Omental fat pad (tissue), 4 donors: Measurements from ENCODE around the gene ABHD8. TPM values are rescaled to one million over a fixed set of nuclear protein-coding genes. Genes with fewer than 3 reads are reported as not detected.

ENCODE experiments used
- ATAC-seq: fragments of 150-250 bp; one replicate; pipeline ENCODE4 v1.9.1; 2016; ENCODE audit warnings: mild to moderate bottlenecking, moderate library complexity; ENCODE audit not compliant: low FRiP score
- DNase-seq: peaks from one replicate; pipeline ENCODE4 v3.0.0-alpha.2; 2019; ENCODE audit warnings: low spot score
- total RNA-seq, 4 donors: library from RNA; depleted of rRNA; stranded (reverse); fragments of >200 nt; gene quantifications; one replicate each; pipeline ENCODE4 v1.1.0, GENCODE V29; 2016
- TF ChIP-seq, protein P1 (sequence below), 3 donors: fragments of 450-650 bp; IDR thresholded peaks; one replicate each; pipeline ENCODE4 v1.5.1; 2016 to 2017; ENCODE audit warnings: antibody characterized with exemption in 3 of 3, mild to moderate bottlenecking in 3 of 3, moderate library complexity in 2 of 3

ABHD8 gene
- total RNA-seq, 4 donors from 2014 or later, result 6.1 to 13.2 (median 11.1) TPM

DNA sequence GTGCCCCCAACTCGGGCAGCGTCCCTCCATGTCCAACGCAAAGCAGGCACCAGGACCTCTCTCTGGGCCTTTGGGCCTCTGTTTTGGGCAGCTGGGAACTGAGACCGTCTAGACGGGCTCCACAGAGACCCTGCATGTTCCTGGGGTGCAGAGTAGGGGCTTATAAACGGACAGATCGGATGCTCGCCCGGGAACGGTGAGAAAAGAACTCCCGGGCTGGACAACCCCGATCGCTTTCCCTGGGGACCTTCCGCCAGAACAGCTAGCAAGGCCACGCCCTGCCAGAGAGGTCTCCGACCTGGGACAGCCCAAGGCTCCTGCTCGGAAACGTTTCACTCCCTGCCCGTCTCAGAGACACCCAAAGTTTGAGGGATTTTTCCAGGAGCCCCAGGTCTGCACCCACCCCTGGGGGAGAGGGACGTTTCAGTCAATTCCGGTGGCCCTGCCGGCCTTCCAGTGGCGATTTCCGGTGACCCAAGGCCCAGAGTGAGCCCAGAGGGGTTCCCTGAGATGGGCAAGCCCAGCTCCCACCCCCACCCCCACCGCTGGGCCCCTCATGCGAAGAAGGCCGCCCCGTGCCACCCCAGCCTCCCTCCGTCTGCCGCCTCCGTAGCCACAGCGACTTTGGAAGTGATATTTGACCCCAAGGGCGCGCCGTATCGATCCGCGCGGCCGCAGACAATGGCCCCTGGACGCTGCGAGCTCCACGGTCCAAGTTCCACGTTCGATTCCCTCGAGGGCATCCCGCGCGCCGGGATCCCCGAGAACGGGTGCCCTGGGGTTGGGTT, 59.2 kb downstream of the ABHD8 start:
- DNase-seq (no peak), ATAC-seq (peak; percentile 16)
- TF ChIP-seq, protein P1, sequence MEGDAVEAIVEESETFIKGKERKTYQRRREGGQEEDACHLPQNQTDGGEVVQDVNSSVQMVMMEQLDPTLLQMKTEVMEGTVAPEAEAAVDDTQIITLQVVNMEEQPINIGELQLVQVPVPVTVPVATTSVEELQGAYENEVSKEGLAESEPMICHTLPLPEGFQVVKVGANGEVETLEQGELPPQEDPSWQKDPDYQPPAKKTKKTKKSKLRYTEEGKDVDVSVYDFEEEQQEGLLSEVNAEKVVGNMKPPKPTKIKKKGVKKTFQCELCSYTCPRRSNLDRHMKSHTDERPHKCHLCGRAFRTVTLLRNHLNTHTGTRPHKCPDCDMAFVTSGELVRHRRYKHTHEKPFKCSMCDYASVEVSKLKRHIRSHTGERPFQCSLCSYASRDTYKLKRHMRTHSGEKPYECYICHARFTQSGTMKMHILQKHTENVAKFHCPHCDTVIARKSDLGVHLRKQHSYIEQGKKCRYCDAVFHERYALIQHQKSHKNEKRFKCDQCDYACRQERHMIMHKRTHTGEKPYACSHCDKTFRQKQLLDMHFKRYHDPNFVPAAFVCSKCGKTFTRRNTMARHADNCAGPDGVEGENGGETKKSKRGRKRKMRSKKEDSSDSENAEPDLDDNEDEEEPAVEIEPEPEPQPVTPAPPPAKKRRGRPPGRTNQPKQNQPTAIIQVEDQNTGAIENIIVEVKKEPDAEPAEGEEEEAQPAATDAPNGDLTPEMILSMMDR (IDR thresholded peaks at IDR 0.05), result no peak

DNA sequence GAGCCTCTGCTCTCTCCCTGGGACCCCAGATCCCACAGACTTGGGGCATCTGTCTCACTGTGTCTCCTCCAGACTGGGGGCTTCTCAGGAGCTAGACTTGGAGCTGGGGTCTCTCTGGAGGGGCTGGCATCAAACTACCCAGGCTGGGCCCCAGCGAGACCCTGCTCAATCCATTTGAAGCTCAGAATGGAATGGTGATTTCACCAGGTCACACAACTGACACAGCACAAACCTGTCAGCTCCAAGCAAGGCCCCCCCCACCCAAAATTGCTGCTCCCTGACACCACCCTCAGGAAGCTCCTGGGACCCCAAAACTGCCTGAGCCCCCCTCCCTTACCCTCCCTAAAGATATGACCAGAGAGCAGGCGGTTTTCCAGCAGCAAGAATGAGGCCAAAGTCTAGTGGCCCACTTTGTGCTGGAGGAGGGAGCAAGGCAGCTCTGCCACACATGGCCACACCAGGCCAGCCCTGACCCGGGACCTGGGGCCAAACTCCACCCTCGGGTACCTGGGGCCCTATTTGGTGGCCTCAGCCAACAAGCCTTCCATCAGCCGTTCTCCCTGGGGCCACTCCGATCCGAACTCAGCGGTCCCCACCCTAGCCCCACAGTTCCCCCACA, 59.9 kb downstream of the ABHD8 start:
- TF ChIP-seq, protein P1 (IDR thresholded peaks at IDR 0.05), result no peak
- no peak for ATAC-seq
- DNase-seq, result no peak

DNA sequence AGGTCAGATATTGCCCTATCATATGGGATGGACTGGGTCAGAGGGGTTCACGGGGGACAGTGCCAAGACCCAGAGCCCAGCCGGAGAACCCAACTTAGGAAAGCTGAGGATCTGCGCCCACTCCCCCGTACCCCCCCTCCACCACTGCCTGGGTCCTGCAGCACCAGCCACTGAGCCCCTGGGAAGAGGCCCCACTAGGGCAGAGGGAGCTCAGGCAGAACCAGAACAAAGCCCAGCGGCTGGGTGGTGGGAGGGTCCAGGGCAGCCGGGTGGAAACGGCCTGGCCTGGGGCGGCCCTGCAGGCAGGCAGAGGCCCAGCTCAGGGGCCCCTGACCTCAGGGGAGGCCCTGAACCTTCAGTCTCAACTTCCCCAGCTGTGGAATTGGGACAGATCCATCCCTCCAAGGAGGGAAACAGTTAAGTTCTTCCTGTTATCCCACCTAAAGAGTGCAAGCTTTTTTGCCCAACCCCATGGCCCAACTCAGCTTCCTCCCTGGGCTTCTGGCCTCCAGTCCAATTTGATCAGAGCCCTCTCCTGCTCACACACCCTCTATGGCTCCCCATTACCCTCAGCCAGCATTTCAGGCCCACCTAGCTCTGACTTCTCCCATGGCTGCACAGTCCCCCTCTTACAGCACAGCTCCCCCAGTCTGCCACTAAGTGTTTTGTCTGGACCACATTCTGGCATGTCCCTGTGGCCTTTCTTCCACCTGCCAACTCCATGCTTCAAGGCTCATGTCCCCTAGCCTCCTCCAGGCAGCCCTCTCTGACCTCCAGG, 60.6 kb downstream of the ABHD8 start:
- DNase-seq, result no peak
- no peak for ATAC-seq
- TF ChIP-seq, protein P1 (IDR thresholded peaks at IDR 0.05), result no peak

Other genes starting within 250 kb of the ABHD8 start
- gene HAUS8, start 228.0 kb downstream of the ABHD8 start, total RNA-seq, result 1 to 10 TPM; 4.0 to 7.3 (median 6.1) TPM
- 100 to 1,000 TPM in 2 of 4 donors, 10 to 100 TPM in 2; 52.7 to 149 (median 85.7) TPM for gene MYO9B, start 227.6 kb downstream of the ABHD8 start, total RNA-seq
- 10 to 100 TPM; 14.5 to 22.3 (median 20.7) TPM for gene USE1, start 88.1 kb downstream of the ABHD8 start, total RNA-seq
- 10 to 100 TPM in 1 of 4 donors, 1 to 10 TPM in 3; 6.7 to 17.7 (median 9.3) TPM for gene OCEL1, start 77.2 kb downstream of the ABHD8 start, total RNA-seq
- 10 to 100 TPM; 16.9 to 45.4 (median 29.8) TPM for gene NR2F6, start 57.5 kb downstream of the ABHD8 start, total RNA-seq
- gene USHBP1, start 38.7 kb downstream of the ABHD8 start, total RNA-seq, result 10 to 100 TPM in 1 of 4 donors, 1 to 10 TPM in 3; 2.4 to 43.3 (median 5.8) TPM
- 10 to 100 TPM; 46.0 to 62.1 (median 59.1) TPM for gene BABAM1, start 36.0 kb downstream of the ABHD8 start, total RNA-seq
- under 1 TPM; 0.47 to 0.82 (median 0.52) TPM for gene ANKLE1, start 21.5 kb downstream of the ABHD8 start, total RNA-seq
- 100 to 1,000 TPM in 3 of 4 donors, 10 to 100 TPM in 1; 87.9 to 134 (median 119) TPM for gene MRPL34, start 2.4 kb upstream of the ABHD8 start, total RNA-seq
- gene DDA1, start 6.1 kb upstream of the ABHD8 start, total RNA-seq, result 10 to 100 TPM in 3 of 4 donors, 1 to 10 TPM in 1; 4.6 to 44.4 (median 23.8) TPM
- 1 to 10 TPM; 5.5 to 6.1 (median 5.8) TPM for gene ANO8, start 31.4 kb upstream of the ABHD8 start, total RNA-seq
- 10 to 100 TPM in 2 of 4 donors, 1 to 10 TPM in 2; 7.2 to 36.4 (median 12.0) TPM for gene GTPBP3, start 34.1 kb upstream of the ABHD8 start, total RNA-seq
- gene PLVAP, start 73.9 kb upstream of the ABHD8 start, total RNA-seq, result 100 to 1,000 TPM in 2 of 4 donors, 10 to 100 TPM in 2; 39.7 to 139 (median 114) TPM
- 1 to 10 TPM in 1 of 4 donors, under 1 TPM in 1, not detected in 2; 0.93 to 1.7 TPM for gene CCDC194, start 90.8 kb upstream of the ABHD8 start, total RNA-seq
- gene BST2, start 102.2 kb upstream of the ABHD8 start, total RNA-seq, result 100 to 1,000 TPM; 126 to 368 (median 146) TPM
- 10 to 100 TPM; 34.1 to 65.0 (median 45.9) TPM for gene MVB12A, start 116.6 kb upstream of the ABHD8 start, total RNA-seq
- gene TMEM221, start 145.2 kb upstream of the ABHD8 start, total RNA-seq, result 1 to 10 TPM in 1 of 4 donors, under 1 TPM in 2, not detected in 1; 0.38 to 1.9 (median 0.46) TPM
- not detected for gene NXNL1, start 157.5 kb upstream of the ABHD8 start, total RNA-seq
- 10 to 100 TPM; 26.6 to 52.8 (median 40.4) TPM for gene SLC27A1, start 167.1 kb upstream of the ABHD8 start, total RNA-seq
- 10 to 100 TPM; 57.8 to 92.5 (median 69.0) TPM for gene PGLS, start 208.2 kb upstream of the ABHD8 start, total RNA-seq